ENCODE data around the gene FREM1. TPM values are rescaled to one million over a fixed set of nuclear protein-coding genes. Genes with fewer than 3 reads are reported as not detected.

The FREM1 gene, protein sequence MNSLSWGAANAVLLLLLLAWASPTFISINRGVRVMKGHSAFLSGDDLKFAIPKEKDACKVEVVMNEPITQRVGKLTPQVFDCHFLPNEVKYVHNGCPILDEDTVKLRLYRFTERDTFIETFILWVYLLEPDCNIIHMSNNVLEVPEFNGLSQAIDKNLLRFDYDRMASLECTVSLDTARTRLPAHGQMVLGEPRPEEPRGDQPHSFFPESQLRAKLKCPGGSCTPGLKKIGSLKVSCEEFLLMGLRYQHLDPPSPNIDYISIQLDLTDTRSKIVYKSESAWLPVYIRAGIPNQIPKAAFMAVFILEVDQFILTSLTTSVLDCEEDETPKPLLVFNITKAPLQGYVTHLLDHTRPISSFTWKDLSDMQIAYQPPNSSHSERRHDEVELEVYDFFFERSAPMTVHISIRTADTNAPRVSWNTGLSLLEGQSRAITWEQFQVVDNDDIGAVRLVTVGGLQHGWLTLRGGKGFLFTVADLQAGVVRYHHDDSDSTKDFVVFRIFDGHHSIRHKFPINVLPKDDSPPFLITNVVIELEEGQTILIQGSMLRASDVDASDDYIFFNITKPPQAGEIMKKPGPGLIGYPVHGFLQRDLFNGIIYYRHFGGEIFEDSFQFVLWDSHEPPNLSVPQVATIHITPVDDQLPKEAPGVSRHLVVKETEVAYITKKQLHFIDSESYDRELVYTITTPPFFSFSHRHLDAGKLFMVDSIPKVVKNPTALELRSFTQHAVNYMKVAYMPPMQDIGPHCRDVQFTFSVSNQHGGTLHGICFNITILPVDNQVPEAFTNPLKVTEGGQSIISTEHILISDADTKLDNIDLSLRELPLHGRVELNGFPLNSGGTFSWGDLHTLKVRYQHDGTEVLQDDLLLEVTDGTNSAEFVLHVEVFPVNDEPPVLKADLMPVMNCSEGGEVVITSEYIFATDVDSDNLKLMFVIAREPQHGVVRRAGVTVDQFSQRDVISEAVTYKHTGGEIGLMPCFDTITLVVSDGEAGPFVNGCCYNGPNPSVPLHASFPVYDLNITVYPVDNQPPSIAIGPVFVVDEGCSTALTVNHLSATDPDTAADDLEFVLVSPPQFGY (N-terminal part only)
- total RNA-seq (2022) (0.50 and 0.67 TPM in 2 replicates), Bru-seq, nascent RNA (percentile 29 among the genes with signal in this experiment), BruChase-seq, experiment 1, labeled RNA remaining after a 2-hour chase (percentile 27 among the genes with signal in this experiment), BruChase-seq, experiment 2, labeled RNA remaining after a 6-hour chase (percentile 23 among the genes with signal in this experiment)
- long read RNA-seq, partial matches to known transcripts, result 1 of 1 reads
- long read RNA-seq, other reads (novel, unspliced or antisense), result 0 of 1 reads

GRCh38 chr9:14909961-14910805 lies at the start of gene FREM1:
Gene FREM1 (minus strand): TSS chr9:14910428. CDS start chr9:14868977, 41,451 bp downstream.
- ChIA-PET POLR2A (no interaction called here), CTCF (no interaction called here)
- intact Hi-C loops (cut with micrococcal nuclease; ENCODE audit: unreplicated experiment), result no loop called here
- peaks cover 10% of the 10 kb centered on the region; the same call in 1 of the 2 replicates for H3K4me1 ChIP-seq
- BruUV-seq (replicated peaks), result no TSS peak
- no peaks in the 10 kb centered on the region for H3K27me3 ChIP-seq (replicated peaks; ENCODE audit: control insufficient read depth, insufficient read depth, low read length)
- no peaks in the 10 kb centered on the region for H3K9me3 ChIP-seq
- peak within 1 kb of the TSS; percentile 11; the same call in 1 of the 2 replicates for H3K4me3 ChIP-seq (ENCODE audit: low read depth, low read length)
- no peak within 1 kb of the TSS for H3K4me3 Mint-ChIP-seq (ENCODE audit: unreplicated experiment)
- no peaks in the 10 kb centered on the region for H3K27me3 Mint-ChIP-seq (ENCODE audit: insufficient read depth, unreplicated experiment)
- no peaks in the 10 kb centered on the region for H3K36me3 Mint-ChIP-seq (ENCODE audit: insufficient read depth, unreplicated experiment)
- no peaks in the 10 kb centered on the region for H3K9me3 Mint-ChIP-seq (ENCODE audit: unreplicated experiment)
- peaks cover 7% of the 10 kb centered on the region for H3K4me1 Mint-ChIP-seq (ENCODE audit: low read depth, unreplicated experiment)
- H3K36me3 ChIP-seq (ENCODE audit: control insufficient read depth, insufficient read depth, low read length), result no peaks in the 10 kb centered on the region
- TF ChIP-seq, protein P1, sequence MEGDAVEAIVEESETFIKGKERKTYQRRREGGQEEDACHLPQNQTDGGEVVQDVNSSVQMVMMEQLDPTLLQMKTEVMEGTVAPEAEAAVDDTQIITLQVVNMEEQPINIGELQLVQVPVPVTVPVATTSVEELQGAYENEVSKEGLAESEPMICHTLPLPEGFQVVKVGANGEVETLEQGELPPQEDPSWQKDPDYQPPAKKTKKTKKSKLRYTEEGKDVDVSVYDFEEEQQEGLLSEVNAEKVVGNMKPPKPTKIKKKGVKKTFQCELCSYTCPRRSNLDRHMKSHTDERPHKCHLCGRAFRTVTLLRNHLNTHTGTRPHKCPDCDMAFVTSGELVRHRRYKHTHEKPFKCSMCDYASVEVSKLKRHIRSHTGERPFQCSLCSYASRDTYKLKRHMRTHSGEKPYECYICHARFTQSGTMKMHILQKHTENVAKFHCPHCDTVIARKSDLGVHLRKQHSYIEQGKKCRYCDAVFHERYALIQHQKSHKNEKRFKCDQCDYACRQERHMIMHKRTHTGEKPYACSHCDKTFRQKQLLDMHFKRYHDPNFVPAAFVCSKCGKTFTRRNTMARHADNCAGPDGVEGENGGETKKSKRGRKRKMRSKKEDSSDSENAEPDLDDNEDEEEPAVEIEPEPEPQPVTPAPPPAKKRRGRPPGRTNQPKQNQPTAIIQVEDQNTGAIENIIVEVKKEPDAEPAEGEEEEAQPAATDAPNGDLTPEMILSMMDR (IDR thresholded peaks at IDR 0.05; ENCODE audit: insufficient read depth in 1 of 2, low read depth in 1 of 2, low read length in 1 of 2, severe bottlenecking in 1 of 2, unreplicated experiment in 1 of 2), result no peak
- H3K27ac Mint-ChIP-seq (ENCODE audit: unreplicated experiment), result no peak within 1 kb of the TSS
- DNase-seq, result peak in 1 of 2 experiments; percentile 1

DNA sequence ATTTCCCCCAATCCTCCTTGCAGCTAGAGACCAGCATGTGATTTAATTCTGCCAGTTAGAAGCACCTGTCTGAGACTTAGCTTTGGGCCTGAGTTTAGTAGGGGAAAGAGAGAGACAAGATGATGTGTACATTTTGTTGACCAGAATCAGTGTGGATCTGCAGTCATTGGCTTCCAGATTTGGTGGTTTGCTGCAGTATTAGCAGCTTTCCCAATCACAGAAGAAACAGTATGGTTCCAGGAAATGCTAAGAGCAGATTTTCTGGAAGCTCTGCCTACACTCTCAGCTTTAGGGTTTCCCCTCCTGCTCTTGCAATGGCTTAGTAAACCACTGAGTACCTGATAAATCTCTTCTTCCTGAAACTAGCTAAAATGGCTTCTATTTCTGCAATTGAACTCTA lies 48.8 kb upstream of the FREM1 start:
- DNase-seq, result no peak
- Mint-ChIP-seq H3K4me3 (ENCODE audit: unreplicated experiment) (no peak overlapping the region), H3K27me3 (ENCODE audit: insufficient read depth, unreplicated experiment) (no peaks in the 10 kb centered on the region), H3K9me3 (ENCODE audit: unreplicated experiment) (no peaks in the 10 kb centered on the region), H3K36me3 (ENCODE audit: insufficient read depth, unreplicated experiment) (no peaks in the 10 kb centered on the region), H3K4me1 (ENCODE audit: low read depth, unreplicated experiment) (no peaks in the 10 kb centered on the region), H3K27ac (ENCODE audit: unreplicated experiment) (no peak overlapping the region)
- TF ChIP-seq, protein P1 (IDR thresholded peaks at IDR 0.05; ENCODE audit: insufficient read depth in 1 of 2, low read depth in 1 of 2, low read length in 1 of 2, severe bottlenecking in 1 of 2, unreplicated experiment in 1 of 2), result no peak
- Histone ChIP-seq H3K9me3 (no peaks in the 10 kb centered on the region), H3K36me3 (ENCODE audit: control insufficient read depth, insufficient read depth, low read length) (no peaks in the 10 kb centered on the region), H3K4me3 (ENCODE audit: low read depth, low read length) (no peak overlapping the region), H3K4me1 (0 out of 2 replicates have a peak, but pooled peaks cover 4% of the 10 kb centered on the region), H3K27me3 (replicated peaks; ENCODE audit: control insufficient read depth, insufficient read depth, low read length) (no peaks in the 10 kb centered on the region)
- CTCF ChIA-PET, result no interaction called here
- POLR2A ChIA-PET, result no interaction called here
- BruUV-seq (replicated peaks), result no TSS peak
- intact Hi-C loops (cut with micrococcal nuclease; ENCODE audit: unreplicated experiment), result no loop called here

All from Caco-2 (cell line).